Measurements from ENCODE around the gene ETV5. TPM values are rescaled to one million over a fixed set of nuclear protein-coding genes. Genes with fewer than 3 reads are reported as not detected.

Gene ETV5
- total RNA-seq, 3 donors from 2014 or later (not counting 1 experiment from before 2014, with no cell fraction given), result 3.0 to 5.3 (median 4.6) TPM

DNA sequence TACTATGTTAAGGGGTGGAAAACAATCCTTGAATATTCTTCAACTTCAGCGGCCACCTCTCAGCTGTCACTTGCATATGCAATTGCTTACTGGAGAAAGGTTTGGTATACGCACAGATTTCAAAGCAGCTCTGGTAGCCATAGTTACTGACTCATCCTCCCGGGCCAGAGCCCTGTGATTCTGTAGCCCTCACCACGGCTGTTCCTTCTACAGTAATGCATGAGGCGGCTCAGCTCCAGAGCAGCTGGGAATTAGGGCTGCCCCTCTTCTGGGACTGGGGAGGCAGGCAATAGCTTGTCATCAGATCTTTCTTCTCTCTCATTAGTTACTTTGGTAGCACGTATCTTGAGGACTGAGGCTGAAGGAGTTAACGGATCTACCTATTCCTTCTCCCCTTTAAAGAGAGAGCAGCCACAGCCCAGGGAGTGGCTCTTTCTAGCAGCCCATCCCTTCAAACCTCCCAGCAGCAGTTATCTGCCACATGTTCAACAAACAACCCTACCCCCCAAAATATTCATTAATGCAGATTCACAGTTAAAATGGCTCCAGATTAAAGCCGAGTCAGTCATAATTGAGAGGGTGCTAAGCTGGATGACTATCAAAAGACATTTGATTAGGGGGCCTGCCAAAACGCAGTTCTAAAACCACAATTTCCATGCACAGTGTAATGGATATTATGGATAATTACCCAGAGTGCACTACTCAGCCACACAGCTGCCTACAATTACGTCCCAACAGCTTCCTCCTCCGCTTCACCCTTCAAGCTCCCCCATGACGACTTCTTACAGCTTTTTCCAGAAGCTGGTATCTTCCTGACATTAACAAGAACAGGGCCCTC is 54.7 kb downstream of the ETV5 start:
- TF ChIP-seq, protein P1, sequence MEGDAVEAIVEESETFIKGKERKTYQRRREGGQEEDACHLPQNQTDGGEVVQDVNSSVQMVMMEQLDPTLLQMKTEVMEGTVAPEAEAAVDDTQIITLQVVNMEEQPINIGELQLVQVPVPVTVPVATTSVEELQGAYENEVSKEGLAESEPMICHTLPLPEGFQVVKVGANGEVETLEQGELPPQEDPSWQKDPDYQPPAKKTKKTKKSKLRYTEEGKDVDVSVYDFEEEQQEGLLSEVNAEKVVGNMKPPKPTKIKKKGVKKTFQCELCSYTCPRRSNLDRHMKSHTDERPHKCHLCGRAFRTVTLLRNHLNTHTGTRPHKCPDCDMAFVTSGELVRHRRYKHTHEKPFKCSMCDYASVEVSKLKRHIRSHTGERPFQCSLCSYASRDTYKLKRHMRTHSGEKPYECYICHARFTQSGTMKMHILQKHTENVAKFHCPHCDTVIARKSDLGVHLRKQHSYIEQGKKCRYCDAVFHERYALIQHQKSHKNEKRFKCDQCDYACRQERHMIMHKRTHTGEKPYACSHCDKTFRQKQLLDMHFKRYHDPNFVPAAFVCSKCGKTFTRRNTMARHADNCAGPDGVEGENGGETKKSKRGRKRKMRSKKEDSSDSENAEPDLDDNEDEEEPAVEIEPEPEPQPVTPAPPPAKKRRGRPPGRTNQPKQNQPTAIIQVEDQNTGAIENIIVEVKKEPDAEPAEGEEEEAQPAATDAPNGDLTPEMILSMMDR (IDR thresholded peaks at IDR 0.05), result no peak
- H3K27me3 Mint-ChIP-seq (ENCODE audit: low read depth in 2 of 2), result peaks cover 31 to 75% of the 10 kb centered on the region in 2 donors
- Histone ChIP-seq H3K9me3 (ENCODE audit: control insufficient read depth, insufficient read depth, low read length) (no peaks in the 10 kb centered on the region), H3K4me3 (ENCODE audit: low read length) (no peak overlapping the region), H3K36me3 (ENCODE audit: control insufficient read depth, insufficient read depth, low read length) (no peaks in the 10 kb centered on the region), H3K27me3 (ENCODE audit: control insufficient read depth, insufficient read depth, low read length) (peaks cover 14% of the 10 kb centered on the region), H3K27ac (ENCODE audit: low read length) (no peak overlapping the region), H3K4me1 (ENCODE audit: control insufficient read depth, insufficient read depth, low read length) (no peaks in the 10 kb centered on the region)
- DNase-seq, result no peak
- no peak for ATAC-seq
- intact Hi-C loops (cut with micrococcal nuclease), result no loop called here
- H3K36me3 Mint-ChIP-seq, result no peaks in the 10 kb centered on the region
- whole genome bisulfite sequencing (ENCODE audit: insufficient coverage), result 89% methylated on average over 12 of the region's 12 CpGs
- no peak overlapping the region for H3K27ac Mint-ChIP-seq
- H3K4me3 Mint-ChIP-seq, result no peak overlapping the region
- no peaks in the 10 kb centered on the region for H3K4me1 Mint-ChIP-seq
- H3K9me3 Mint-ChIP-seq, result no peaks in the 10 kb centered on the region

DNA sequence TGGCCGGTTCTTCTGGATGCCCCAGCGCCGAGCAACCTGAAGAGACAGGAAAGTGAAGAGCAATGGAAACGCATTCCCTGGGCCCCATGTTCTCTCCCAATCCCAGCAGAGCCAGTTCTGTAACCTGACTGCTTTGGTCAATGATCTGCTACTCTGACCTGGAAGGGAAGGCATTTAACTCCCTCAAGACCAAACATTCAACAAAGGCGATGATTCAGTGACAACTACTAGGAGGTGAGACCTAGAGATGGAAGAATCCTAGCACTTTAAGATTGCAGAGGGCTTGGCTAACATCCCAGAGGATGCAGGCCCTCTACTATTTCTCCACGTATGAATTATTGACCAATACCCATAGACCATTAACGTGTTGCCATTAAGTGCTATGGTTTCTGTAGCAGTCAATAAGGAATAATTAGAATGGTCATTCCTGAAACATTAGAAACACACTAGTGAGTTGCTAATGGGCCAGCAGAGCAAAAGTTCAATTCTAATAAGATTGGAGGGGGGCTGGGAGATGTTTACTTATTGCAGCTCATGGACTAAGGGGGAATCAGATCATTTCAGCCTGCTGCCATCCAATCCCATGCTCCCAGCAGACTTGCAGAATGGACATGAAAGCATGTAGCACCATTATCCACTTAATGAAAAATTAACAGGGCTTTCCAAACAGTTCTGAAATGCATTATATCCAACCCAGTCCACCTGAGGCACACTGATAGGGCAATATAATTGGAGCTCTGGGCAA is 56.6 kb downstream of the ETV5 start:
- 91% methylated on average over 7 of the region's 7 CpGs for WGBS (ENCODE audit: insufficient coverage)
- Histone ChIP-seq H3K4me3 (ENCODE audit: low read length) (no peak overlapping the region), H3K27me3 (ENCODE audit: control insufficient read depth, insufficient read depth, low read length) (peaks cover 2% of the 10 kb centered on the region), H3K9me3 (ENCODE audit: control insufficient read depth, insufficient read depth, low read length) (no peaks in the 10 kb centered on the region), H3K36me3 (ENCODE audit: control insufficient read depth, insufficient read depth, low read length) (no peaks in the 10 kb centered on the region), H3K4me1 (ENCODE audit: control insufficient read depth, insufficient read depth, low read length) (no peaks in the 10 kb centered on the region), H3K27ac (ENCODE audit: low read length) (no peak overlapping the region)
- DNase-seq (no peak), ATAC-seq (no peak)
- TF ChIP-seq, protein P1 (IDR thresholded peaks at IDR 0.05), result no peak
- no peaks in the 10 kb centered on the region for H3K9me3 Mint-ChIP-seq
- H3K27me3 Mint-ChIP-seq (ENCODE audit: low read depth in 2 of 2), result peaks cover 25 to 60% of the 10 kb centered on the region in 2 donors
- no peak overlapping the region for H3K4me3 Mint-ChIP-seq
- H3K27ac Mint-ChIP-seq, result no peak overlapping the region
- intact Hi-C loops (cut with micrococcal nuclease), result no loop called here
- no peaks in the 10 kb centered on the region for H3K36me3 Mint-ChIP-seq
- H3K4me1 Mint-ChIP-seq, result no peaks in the 10 kb centered on the region

DNA sequence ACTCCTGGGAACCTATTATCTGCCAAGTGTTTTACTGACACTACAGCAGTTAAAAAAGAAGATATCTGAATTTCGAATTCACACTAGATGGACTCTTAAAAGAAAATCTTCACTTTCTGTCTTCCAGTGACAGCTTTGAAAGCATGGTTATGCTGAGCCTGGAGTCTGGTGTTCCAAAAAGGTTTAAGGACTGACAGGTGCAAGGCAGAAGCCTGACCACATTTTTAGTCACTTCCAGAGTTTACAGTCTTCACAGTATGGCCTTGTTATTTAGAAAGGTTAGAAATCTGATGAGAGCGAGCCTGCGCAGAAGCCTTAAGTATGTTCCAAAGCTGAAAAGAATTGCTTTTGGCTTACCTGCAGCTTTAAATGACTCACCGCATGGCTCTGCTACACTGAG is 59.9 kb downstream of the ETV5 start:
- Mint-ChIP-seq H3K4me3 (no peak overlapping the region), H3K27ac (no peak overlapping the region), H3K4me1 (no peaks in the 10 kb centered on the region), H3K9me3 (no peaks in the 10 kb centered on the region), H3K36me3 (no peaks in the 10 kb centered on the region), H3K27me3 (ENCODE audit: low read depth in 2 of 2) (peaks cover 23 to 54% of the 10 kb centered on the region in 2 donors)
- Histone ChIP-seq H3K9me3 (ENCODE audit: control insufficient read depth, insufficient read depth, low read length) (no peaks in the 10 kb centered on the region), H3K4me3 (ENCODE audit: low read length) (no peak overlapping the region), H3K4me1 (ENCODE audit: control insufficient read depth, insufficient read depth, low read length) (no peaks in the 10 kb centered on the region), H3K36me3 (ENCODE audit: control insufficient read depth, insufficient read depth, low read length) (no peaks in the 10 kb centered on the region), H3K27ac (ENCODE audit: low read length) (no peak overlapping the region), H3K27me3 (ENCODE audit: control insufficient read depth, insufficient read depth, low read length) (no peaks in the 10 kb centered on the region)
- WGBS (ENCODE audit: insufficient coverage), result 87% methylated on average over 4 of the region's 4 CpGs
- no peak for DNase-seq
- intact Hi-C loops (cut with micrococcal nuclease), result no loop called here
- TF ChIP-seq, protein P1 (IDR thresholded peaks at IDR 0.05), result no peak
- no peak for ATAC-seq

All from natural killer cell (primary cell).